ENCODE measurements around the gene SLC18A3.
A peak's percentile ranks its signal among the peaks of the same experiment; 100 is the strongest.

SLC18A3 gene

GRCh38 chr10:49587981-49588380 is 22.1 kb upstream of the SLC18A3 start:
- DNase-seq: no peak
- no peak for TF ChIP-seq POLR2A (IDR thresholded peaks at IDR 0.05; ENCODE audit: low read length)
- TF ChIP-seq GATA1 (IDR thresholded peaks at IDR 0.05; ENCODE audit: low read depth, low read length): no peak

DNA sequence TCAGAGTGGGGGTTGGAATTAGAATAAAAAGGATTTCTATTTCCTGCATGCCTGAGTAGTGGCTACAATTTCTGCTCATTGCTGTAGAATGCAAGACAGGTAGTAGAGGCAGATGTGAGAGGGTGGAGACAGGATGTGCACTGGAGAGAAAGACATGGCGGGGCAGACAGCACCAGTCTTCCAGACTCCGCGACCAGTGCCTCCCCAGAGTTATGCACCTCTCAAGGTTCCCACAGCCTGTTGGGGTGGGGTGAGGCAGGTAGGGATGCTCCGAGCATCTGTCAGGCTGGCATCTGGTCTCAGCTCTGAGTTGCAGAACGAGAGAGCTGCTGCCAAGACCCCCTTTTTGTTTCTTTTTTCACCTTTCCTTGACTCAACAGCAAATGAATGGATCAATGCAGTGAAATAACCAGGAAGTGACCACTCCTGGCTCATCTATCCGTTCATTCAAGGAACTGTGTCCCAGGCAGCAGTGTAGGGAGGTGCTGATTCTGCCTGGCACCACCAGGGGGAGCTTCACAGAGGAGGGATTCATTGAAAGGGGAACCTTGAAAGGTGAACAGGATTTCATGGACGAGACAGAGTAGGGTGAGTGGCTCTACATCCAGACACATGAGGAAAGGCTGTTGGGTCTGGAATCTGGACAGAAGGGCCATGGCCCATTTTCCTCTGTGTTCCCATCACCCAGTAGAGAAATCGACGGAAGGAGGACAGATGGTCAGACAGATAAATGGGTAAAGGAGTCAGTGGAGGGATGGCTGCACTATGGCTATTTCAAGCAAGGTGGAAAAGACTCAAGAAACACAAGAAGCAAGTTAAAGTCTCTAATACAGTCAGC is 17.2 kb upstream of the SLC18A3 start:
- TF ChIP-seq GATA1 (IDR thresholded peaks at IDR 0.05; ENCODE audit: low read depth, low read length) (no peak), POLR2A (IDR thresholded peaks at IDR 0.05; ENCODE audit: low read length) (no peak)
- peak; percentile 36 to 68 for DNase-seq

DNA sequence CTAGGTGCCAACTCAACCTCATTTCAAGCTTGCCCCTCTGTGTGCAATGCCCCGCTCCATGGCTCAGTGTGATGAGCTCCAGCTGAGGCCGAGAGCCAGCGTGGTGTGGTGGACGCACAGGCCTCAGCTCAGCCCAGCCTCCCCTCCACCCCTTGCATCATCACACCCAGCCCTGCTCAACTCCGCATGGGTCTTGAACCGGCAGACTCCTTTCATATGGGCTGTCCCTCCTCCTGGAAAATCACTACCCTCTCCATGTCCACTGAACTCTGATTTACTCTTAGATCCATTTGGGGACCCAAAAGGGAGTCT is 16.6 kb upstream of the SLC18A3 start:
- no peak for TF ChIP-seq POLR2A (IDR thresholded peaks at IDR 0.05; ENCODE audit: low read length)
- TF ChIP-seq GATA1 (IDR thresholded peaks at IDR 0.05; ENCODE audit: low read depth, low read length): no peak
- no peak for DNase-seq

GRCh38 chr10:49593998-49594397 is 16.1 kb upstream of the SLC18A3 start:
- TF ChIP-seq POLR2A (IDR thresholded peaks at IDR 0.05; ENCODE audit: low read length) (no peak), GATA1 (IDR thresholded peaks at IDR 0.05; ENCODE audit: low read depth, low read length) (no peak)
- no peak for DNase-seq

DNA sequence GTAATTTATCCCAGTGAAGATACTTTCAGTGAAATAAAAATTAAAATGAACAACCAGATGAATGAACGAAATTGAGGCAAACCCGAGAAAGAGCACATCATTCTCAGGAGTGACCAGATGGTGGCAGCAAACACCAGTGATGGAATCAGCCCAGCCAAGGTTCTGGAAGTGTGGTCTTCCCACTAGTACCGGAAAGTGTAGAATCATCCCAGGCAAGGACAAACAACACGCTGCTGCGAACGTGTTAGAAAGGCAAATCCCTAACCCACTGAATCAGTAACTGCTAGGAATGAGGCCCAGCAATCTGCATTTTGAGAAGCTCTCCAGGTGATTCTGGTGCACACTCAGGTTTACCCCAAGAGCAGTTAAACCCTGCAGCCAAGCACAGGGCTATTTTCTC is 15.5 kb upstream of the SLC18A3 start:
- peak; percentile 17 to 67 for DNase-seq
- TF ChIP-seq POLR2A (IDR thresholded peaks at IDR 0.05; ENCODE audit: low read length): no peak

DNA sequence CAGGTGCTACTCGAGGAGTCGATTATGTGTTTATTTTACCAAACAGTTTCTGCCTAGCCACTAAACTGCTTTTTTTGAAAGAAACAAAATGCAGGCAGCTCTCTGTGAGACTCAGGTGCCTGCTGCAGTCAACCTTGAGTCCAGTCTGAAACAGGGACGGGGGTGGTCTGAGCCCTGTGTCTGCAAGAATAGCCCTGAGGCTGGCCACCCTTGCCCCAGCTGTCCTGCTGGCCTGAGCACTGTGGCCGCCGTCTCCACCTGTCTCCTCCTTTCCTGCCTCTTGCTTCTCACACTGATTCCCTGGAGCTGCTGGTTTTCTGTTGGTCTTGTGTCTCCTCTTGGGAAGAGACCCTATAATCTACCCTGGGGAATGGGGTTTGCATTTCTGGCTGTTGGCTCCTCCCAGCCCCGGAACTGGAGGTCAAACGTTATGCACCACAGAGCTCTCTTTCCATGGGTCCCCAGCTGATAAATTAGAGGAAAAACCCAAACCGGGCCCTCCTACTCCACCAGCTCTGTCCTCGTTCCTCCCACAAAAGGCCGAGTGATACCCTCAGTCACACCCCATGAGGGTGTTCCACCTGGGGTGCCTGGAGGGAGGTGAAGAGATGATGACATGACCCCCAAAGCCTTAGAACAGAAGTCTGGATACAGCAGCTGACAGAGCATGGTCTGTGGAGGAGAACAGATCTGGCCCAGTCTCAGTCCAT is 15.0 kb upstream of the SLC18A3 start:
- no peak for DNase-seq
- TF ChIP-seq POLR2A (IDR thresholded peaks at IDR 0.05; ENCODE audit: low read length): no peak
- TF ChIP-seq GATA1 (IDR thresholded peaks at IDR 0.05; ENCODE audit: low read depth, low read length): no peak

DNA sequence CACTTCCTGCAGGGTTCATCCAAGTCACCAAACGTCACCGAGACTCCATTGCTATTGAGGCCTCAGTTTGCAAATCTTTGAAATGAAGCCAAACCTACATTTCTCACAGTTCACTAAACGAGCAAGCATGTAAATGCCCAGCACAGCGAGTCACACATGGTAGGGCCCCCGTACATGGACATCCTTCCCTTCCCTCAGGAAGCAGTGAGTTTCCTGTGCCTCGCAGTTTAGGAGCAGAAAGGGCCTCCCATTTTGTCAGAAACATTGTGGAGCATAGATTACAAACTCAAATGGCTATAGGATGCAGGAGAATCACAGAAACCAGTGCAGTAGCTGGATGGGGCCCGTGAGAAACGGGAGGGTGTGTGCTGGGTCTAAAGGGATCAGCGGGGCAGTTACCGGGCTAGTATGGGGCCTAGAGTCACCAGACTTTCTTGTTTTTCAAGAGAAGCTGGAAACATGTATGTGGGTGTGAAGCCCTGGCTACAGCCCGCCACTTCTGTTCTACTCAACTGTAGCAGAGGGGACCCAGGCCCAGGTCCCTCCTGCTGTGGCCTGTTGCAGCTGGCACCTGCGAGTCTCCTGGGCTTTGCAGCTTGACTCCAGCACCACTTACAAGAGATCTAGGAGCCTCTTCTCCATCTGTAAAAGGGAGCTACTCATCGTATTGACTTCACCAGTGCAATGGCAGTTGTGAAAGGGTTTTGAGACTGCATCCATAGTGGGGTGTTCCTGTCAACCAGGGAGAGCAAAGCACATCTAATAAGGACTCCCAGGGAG is 14.2 kb upstream of the SLC18A3 start:
- no peak for TF ChIP-seq GATA1 (IDR thresholded peaks at IDR 0.05; ENCODE audit: low read depth, low read length)
- no peak for DNase-seq

DNA sequence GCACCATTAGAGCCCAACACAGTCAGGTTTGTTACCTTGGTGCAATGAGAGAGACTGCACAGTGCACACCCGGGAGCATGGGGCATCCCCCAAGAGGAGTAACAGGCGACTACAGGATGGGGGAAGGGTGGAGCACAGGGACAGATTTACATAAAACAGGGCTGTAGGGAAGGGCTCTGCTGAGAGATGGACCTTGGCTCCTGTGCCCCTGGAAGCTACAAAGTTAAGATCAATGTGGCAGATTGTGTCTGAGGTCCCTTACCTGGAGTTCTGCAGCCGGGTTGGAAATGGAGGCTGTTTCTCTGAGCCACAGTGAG is 13.7 kb upstream of the SLC18A3 start:
- DNase-seq: no peak
- TF ChIP-seq POLR2A (IDR thresholded peaks at IDR 0.05; ENCODE audit: low read length) (no peak), GATA1 (IDR thresholded peaks at IDR 0.05; ENCODE audit: low read depth, low read length) (no peak)

DNA sequence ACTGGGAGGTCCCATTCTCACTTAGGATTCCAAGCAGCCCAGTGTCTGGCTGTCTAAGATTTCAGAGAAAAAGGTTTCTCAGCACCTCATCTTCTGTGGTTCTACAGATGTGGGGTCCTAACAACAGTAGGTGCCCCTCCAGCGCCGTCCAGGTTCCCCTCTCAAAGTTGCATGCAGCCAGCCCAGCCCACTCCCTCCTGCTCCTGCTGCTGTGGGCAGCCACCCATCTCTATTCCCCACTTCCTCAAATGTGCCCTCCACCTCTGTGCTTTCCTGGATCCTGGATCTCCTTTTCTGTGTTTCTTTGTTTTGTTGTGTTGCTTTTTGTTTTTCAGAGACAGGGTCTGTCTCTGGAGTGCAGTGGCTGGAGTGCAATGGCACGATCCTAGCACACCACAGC is 13.3 kb upstream of the SLC18A3 start:
- TF ChIP-seq POLR2A (IDR thresholded peaks at IDR 0.05; ENCODE audit: low read length) (no peak), GATA1 (IDR thresholded peaks at IDR 0.05; ENCODE audit: low read depth, low read length) (no peak)

GRCh38 chr10:49597426-49598163 is 12.5 kb upstream of the SLC18A3 start:
- DNase-seq: no peak

More for the DNA sequence above, 13.3 kb upstream of the SLC18A3 start:
- DNase-seq: no peak

GRCh38 chr10:49598164-49598856 is 11.8 kb upstream of the SLC18A3 start:
- DNase-seq: no peak
- no peak for TF ChIP-seq GATA1 (IDR thresholded peaks at IDR 0.05; ENCODE audit: low read depth, low read length)
- no peak for TF ChIP-seq POLR2A (IDR thresholded peaks at IDR 0.05; ENCODE audit: low read length)

More at GRCh38 chr10:49597426-49598163, 12.5 kb upstream of the SLC18A3 start:
- TF ChIP-seq POLR2A (IDR thresholded peaks at IDR 0.05; ENCODE audit: low read length) (no peak), GATA1 (IDR thresholded peaks at IDR 0.05; ENCODE audit: low read depth, low read length) (no peak)

DNA sequence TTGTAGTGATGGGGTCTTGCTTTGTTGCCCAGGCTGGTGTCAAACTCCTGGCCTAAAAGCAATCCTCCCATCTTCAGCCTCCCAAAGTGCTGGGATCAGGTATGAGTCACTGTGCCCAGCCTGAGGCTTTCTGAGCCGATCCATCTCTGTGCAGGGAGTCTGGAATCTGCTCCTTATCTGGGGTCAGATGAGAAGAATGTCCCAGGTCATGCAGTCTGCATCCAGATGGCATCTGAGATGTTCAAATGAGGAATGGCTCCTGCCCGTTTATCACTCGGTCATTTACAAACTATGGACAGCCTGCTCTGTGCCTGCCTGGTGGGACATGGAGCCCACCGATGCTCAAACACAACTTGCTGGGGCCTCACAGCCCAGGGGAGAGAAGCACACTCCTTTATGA is 11.1 kb upstream of the SLC18A3 start:
- no peak for DNase-seq
- TF ChIP-seq POLR2A (IDR thresholded peaks at IDR 0.05; ENCODE audit: low read length): no peak
- no peak for TF ChIP-seq GATA1 (IDR thresholded peaks at IDR 0.05; ENCODE audit: low read depth, low read length)

GRCh38 chr10:49599546-49599945 is 10.6 kb upstream of the SLC18A3 start:
- no peak for DNase-seq
- no peak for TF ChIP-seq GATA1 (IDR thresholded peaks at IDR 0.05; ENCODE audit: low read depth, low read length)
- TF ChIP-seq POLR2A (IDR thresholded peaks at IDR 0.05; ENCODE audit: low read length): no peak
